Adipocyte (in vitro differentiated cells): ENCODE results near the gene CSNK1A1L.
"Not testable (repeated sequence)": the region's sequence is repeated elsewhere in the genome, so short reads cannot be mapped to it uniquely, and the experiment has no call there.

ENCODE experiments used
- DNase-seq: peaks from one replicate; pipeline ENCODE4 v3.0.0-alpha.2; 2015; ENCODE audit warnings: low read depth
- H3K27me3 ChIP-seq: replicated peaks from 2 replicates; pipeline ENCODE4 v1.7.0; 2013; ENCODE audit warnings: mild to moderate bottlenecking, low read length, moderate library complexity; ENCODE audit not compliant: control insufficient read depth, insufficient read depth
- H3K36me3 ChIP-seq: 2 replicates; pipeline ENCODE4 v1.7.0; 2013; ENCODE audit warnings: low read length, mild to moderate bottlenecking, moderate library complexity; ENCODE audit not compliant: control insufficient read depth, insufficient read depth, severe bottlenecking
- H3K4me1 ChIP-seq: 2 replicates; pipeline ENCODE4 v1.7.0; 2013; ENCODE audit warnings: mild to moderate bottlenecking, low read length, moderate library complexity; ENCODE audit not compliant: control insufficient read depth, insufficient read depth
- H3K4me3 ChIP-seq: 2 replicates; pipeline ENCODE4 v1.7.0; 2013; ENCODE audit warnings: mild to moderate bottlenecking, low read length, moderate library complexity
- H3K9ac ChIP-seq: 2 replicates; pipeline ENCODE4 v1.7.0; 2013; ENCODE audit warnings: mild to moderate bottlenecking, low read length, moderate library complexity
- H3K9me3 ChIP-seq: 2 replicates; pipeline ENCODE4 v1.7.0; 2013; ENCODE audit warnings: mild to moderate bottlenecking, low read length, moderate library complexity; ENCODE audit not compliant: control insufficient read depth

CSNK1A1L gene

DNA sequence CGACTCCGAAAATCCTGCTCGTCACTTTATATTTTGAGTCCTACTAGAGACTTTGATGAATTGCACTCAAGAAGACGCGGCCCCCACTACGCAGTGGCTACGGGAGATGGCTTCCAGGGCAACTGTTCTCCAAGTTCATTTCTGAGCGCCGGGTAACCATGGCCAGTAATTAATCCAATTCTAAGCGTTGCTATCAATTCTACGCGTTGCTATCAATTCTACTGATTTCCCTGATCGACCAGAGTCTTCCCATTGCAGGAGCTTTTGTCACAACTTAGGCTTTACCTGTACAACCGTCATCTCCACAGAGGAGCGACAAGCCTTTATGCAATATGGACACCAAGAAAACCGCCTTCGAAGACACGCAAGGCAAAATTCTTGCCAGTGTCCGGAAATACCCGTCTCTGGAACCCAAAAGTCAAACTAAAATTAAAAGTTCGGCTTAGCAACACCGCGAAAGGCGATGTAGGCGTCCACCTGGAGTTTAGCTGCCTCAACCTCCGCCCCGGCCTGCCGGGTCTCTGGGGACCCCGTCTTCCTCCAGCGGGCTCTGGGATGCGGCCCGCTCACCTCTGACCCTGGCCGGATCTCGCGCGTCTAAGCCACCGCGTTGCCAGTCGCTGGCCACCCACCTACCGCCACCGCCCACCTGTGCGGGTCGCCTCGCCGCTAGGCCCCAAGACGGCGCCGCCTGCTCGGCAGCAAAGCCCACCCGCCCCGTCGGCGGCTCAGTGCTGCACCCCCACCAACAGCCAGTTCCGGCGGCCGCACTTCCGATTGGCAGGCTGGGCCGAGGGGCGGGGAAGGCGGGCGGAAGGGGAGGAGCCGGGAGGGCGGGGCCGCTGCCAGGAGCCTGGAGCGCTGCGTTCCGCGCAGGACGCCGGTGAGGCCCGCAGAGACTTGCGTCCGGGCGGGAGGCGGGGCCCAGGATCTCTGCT is 46.3 kb downstream of the CSNK1A1L start, which contains the start of gene SUPT20H:
Gene SUPT20H (minus strand): TSS at position 779 of the 938 bp plus-strand sequence. CDS start 8,198 bp downstream, outside the sequence.
- Histone ChIP-seq H3K4me3 (peak within 1 kb of the TSS; percentile 92), H3K4me1 (peaks cover 11% of the 10 kb centered on the region), H3K9me3 (no peaks in the 10 kb centered on the region), H3K27me3 (no peaks in the 10 kb centered on the region), H3K36me3 (peaks cover 4% of the 10 kb centered on the region), H3K9ac (peak within 1 kb of the TSS; percentile 85)
- peak; percentile 97 for DNase-seq

DNA sequence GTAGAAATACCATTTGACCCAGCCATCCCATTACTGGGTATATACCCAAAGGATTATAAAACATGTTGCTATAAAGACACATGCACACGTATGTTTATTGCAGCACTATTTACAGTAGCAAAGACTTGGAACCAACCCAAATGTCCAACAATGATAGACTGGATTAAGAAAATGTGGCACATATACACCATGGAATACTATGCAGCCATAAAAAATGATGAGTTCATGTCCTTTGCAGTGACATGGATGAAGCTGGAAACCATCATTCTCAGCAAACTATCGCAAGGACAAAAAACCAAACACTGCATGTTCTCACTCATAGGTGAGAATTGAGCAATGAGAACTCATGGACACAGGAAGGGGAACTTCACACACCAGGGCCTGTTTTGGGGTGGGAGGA is 49.2 kb downstream of the CSNK1A1L start:
- H3K36me3 ChIP-seq, H3K27me3 ChIP-seq, H3K9ac ChIP-seq, H3K9me3 ChIP-seq, DNase-seq, H3K4me3 ChIP-seq: not testable (repeated sequence)
- peaks cover 11% of the 10 kb centered on the region for H3K4me1 ChIP-seq
